ENCODE measurements around the gene SPC24.
"Not testable (repeated sequence)": the region's sequence is repeated elsewhere in the genome, so short reads cannot be mapped to it uniquely, and the experiment has no call there.

The SPC24 gene

DNA sequence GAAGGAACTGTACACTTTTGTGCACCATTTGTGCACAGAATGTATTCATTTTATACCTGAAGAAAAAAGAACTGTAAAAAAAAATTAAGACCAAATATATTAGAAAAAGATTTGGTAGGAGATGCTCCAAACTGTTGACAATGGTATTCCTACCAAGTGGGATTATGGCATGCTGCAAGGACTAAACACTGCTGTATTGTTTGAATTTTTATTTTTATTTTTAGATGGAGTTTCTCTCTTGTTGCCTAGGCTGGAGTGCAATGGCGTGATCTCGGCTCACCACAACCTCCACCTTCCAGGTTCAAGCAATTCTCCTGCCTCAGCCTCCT, 4.8 kb upstream of the SPC24 start:
- no CpG with 5 or more reads among the region's 2 CpGs for WGBS (ENCODE audit: extremely low coverage, insufficient coverage, insufficient read length)
- H3K4ac ChIP-seq (ENCODE audit: low read depth, low read length); DNase-seq; H3K4me2 ChIP-seq (ENCODE audit: low read length); H2AK5ac ChIP-seq (ENCODE audit: low read length); H2BK5ac ChIP-seq (ENCODE audit: low read depth, low read length, poor library complexity); H3K9ac ChIP-seq (ENCODE audit: low read length); H3K79me1 ChIP-seq (ENCODE audit: low read length); H3K23ac ChIP-seq (ENCODE audit: low read length); H2BK12ac ChIP-seq (ENCODE audit: low read length); H3K79me2 ChIP-seq (ENCODE audit: control insufficient read depth, insufficient read depth, low read length, poor library complexity); H3K36me3 ChIP-seq (ENCODE audit: control insufficient read depth in 1 of 2, insufficient read depth in 2 of 2, low read length in 2 of 2); H2AFZ ChIP-seq (ENCODE audit: insufficient read depth, low read length, poor library complexity); H4K91ac ChIP-seq (ENCODE audit: low read depth, low read length); H4K8ac ChIP-seq (ENCODE audit: low read depth, low read length); H2BK120ac ChIP-seq (ENCODE audit: insufficient read depth, low read length, poor library complexity); H3K27me3 ChIP-seq (ENCODE audit: insufficient read depth, low read length); H3K4me1 ChIP-seq (ENCODE audit: control insufficient read depth in 1 of 2, insufficient read depth in 2 of 2, low read length in 2 of 2); H3K27ac ChIP-seq (ENCODE audit: low read depth, low read length); H3K18ac ChIP-seq (ENCODE audit: low read length); H3K9me3 ChIP-seq (ENCODE audit: insufficient read depth, low read depth, low read length); H3K14ac ChIP-seq (ENCODE audit: low read length); H3K4me3 ChIP-seq (ENCODE audit: low read depth, low read length); H4K12ac ChIP-seq (ENCODE audit: low read depth, low read length): not testable (repeated sequence)

DNA sequence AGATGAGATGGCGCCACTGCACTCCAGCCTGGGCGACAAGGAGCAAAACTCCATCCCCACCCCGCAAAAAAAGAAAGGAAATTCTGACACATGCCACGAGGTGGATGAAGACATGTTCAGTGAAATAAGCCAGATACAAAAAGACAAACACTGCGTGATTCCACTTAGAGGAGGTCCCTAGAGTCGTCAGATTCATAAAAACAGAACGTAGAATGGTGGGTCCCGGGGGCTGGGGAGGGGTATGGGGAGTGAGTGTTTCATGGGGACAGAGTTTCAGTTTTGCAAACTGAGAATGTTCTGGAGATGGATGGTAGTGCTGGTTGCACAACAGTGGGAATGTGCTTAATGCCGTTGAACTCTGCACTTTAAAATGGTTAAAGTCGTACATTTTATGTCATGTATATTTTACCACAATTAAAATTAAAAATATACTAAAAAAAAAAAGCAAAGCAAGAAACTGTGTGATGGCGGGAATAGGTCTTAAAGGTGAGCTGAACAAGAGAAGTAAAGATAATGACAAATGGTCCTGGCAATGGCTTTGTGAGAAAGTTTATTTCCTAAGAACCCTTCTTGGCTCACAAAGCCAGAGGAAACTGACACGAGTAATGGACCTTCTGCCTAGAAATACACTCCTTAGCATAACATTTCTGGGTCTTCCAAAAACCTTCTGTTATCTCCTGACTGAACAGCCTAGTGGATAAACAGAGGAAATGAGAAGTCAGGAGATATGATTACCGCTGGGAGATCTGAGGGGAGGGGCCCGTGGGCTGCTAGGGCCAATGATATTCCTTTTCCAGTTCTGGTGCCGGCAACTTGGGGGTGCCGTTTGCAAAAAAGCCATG, 4.2 kb upstream of the SPC24 start:
- peaks cover 5% of the 10 kb centered on the region for H3K79me2 ChIP-seq (ENCODE audit: control insufficient read depth, insufficient read depth, low read length, poor library complexity)
- DNase-seq, result no peak
- H2BK12ac ChIP-seq (ENCODE audit: low read length), result no peak overlapping the region
- no peak overlapping the region for H4K91ac ChIP-seq (ENCODE audit: low read depth, low read length)
- H3K27ac ChIP-seq (ENCODE audit: low read depth, low read length), result no peak overlapping the region
- H4K12ac ChIP-seq (ENCODE audit: low read depth, low read length), result no peak overlapping the region
- no peak overlapping the region for H3K23ac ChIP-seq (ENCODE audit: low read length)
- no peak overlapping the region for H2BK120ac ChIP-seq (ENCODE audit: insufficient read depth, low read length, poor library complexity)
- H3K9ac ChIP-seq (ENCODE audit: low read length), result no peak overlapping the region
- no peak overlapping the region for H3K4me2 ChIP-seq (ENCODE audit: low read length)
- H3K18ac ChIP-seq (ENCODE audit: low read length), result no peak overlapping the region
- no peak overlapping the region for H3K4me3 ChIP-seq (ENCODE audit: low read depth, low read length)
- no peak overlapping the region for H4K8ac ChIP-seq (ENCODE audit: low read depth, low read length)
- H3K9me3 ChIP-seq (ENCODE audit: insufficient read depth, low read depth, low read length), result no peaks in the 10 kb centered on the region
- peaks cover 4% of the 10 kb centered on the region for H3K79me1 ChIP-seq (ENCODE audit: low read length)
- no CpG with 5 or more reads among the region's 16 CpGs for WGBS (ENCODE audit: extremely low coverage, insufficient coverage, insufficient read length)
- H3K27me3 ChIP-seq (ENCODE audit: insufficient read depth, low read length), result no peaks in the 10 kb centered on the region
- H2AK5ac ChIP-seq (ENCODE audit: low read length), result no peak overlapping the region
- H3K36me3 ChIP-seq (ENCODE audit: control insufficient read depth in 1 of 2, insufficient read depth in 2 of 2, low read length in 2 of 2), result peaks cover 0 to under 1% of the 10 kb centered on the region in 2 experiments
- no peak overlapping the region for H3K4ac ChIP-seq (ENCODE audit: low read depth, low read length)
- H3K14ac ChIP-seq (ENCODE audit: low read length), result no peak overlapping the region
- peaks cover 0 to 2% of the 10 kb centered on the region in 2 experiments for H3K4me1 ChIP-seq (ENCODE audit: control insufficient read depth in 1 of 2, insufficient read depth in 2 of 2, low read length in 2 of 2)
- H2BK5ac ChIP-seq (ENCODE audit: low read depth, low read length, poor library complexity), result no peak overlapping the region
- H2AFZ ChIP-seq (ENCODE audit: insufficient read depth, low read length, poor library complexity), result no peak overlapping the region

DNA sequence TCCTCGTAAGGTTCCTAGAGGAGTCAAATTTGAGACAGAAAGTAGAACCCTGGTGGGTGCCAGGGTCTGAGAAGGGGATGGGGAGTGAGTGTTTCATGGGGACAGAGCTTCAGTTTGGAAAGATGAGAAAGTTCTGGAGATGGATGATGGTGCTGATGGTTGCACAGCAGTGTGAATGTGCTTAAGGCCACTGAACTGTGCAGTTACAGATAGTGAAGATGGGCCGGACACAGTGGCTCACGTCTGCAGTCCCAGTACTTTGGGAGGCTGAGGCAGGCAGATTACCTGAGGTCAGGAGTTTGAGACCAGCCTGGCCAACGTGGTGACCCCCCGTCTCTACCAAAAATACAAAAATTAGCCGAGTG, 917 bp downstream of the SPC24 start:
- Histone ChIP-seq H3K36me3 (ENCODE audit: control insufficient read depth in 1 of 2, insufficient read depth in 2 of 2, low read length in 2 of 2) (peaks cover 5% of the 10 kb centered on the region in 2 experiments), H3K9me3 (ENCODE audit: insufficient read depth, low read depth, low read length) (no peaks in the 10 kb centered on the region), H3K4me3 (ENCODE audit: low read depth, low read length) (no peak overlapping the region), H3K23ac (ENCODE audit: low read length) (no peak overlapping the region), H2AK5ac (ENCODE audit: low read length) (no peak overlapping the region), H4K12ac (ENCODE audit: low read depth, low read length) (no peak overlapping the region), H2BK5ac (ENCODE audit: low read depth, low read length, poor library complexity) (no peak overlapping the region), H3K27me3 (ENCODE audit: insufficient read depth, low read length) (no peaks in the 10 kb centered on the region), H3K14ac (ENCODE audit: low read length) (no peak overlapping the region), H2BK12ac (ENCODE audit: low read length) (no peak overlapping the region), H3K18ac (ENCODE audit: low read length) (no peak overlapping the region), H3K9ac (ENCODE audit: low read length) (no peak overlapping the region), H3K27ac (ENCODE audit: low read depth, low read length) (no peak overlapping the region), H3K4me1 (ENCODE audit: control insufficient read depth in 1 of 2, insufficient read depth in 2 of 2, low read length in 2 of 2) (peaks cover 2 to 4% of the 10 kb centered on the region in 2 experiments), H3K79me1 (ENCODE audit: low read length) (peaks cover 4% of the 10 kb centered on the region), H4K91ac (ENCODE audit: low read depth, low read length) (no peak overlapping the region), H2AFZ (ENCODE audit: insufficient read depth, low read length, poor library complexity) (no peak overlapping the region), H3K4me2 (ENCODE audit: low read length) (peak overlapping the region; percentile 63), H3K79me2 (ENCODE audit: control insufficient read depth, insufficient read depth, low read length, poor library complexity) (peaks cover 5% of the 10 kb centered on the region), H2BK120ac (ENCODE audit: insufficient read depth, low read length, poor library complexity) (no peak overlapping the region), H3K4ac (ENCODE audit: low read depth, low read length) (peak overlapping the region; percentile 4), H4K8ac (ENCODE audit: low read depth, low read length) (no peak overlapping the region)
- no peak for DNase-seq
- WGBS (ENCODE audit: extremely low coverage, insufficient coverage, insufficient read length), result no CpG with 5 or more reads among the region's 6 CpGs

DNA sequence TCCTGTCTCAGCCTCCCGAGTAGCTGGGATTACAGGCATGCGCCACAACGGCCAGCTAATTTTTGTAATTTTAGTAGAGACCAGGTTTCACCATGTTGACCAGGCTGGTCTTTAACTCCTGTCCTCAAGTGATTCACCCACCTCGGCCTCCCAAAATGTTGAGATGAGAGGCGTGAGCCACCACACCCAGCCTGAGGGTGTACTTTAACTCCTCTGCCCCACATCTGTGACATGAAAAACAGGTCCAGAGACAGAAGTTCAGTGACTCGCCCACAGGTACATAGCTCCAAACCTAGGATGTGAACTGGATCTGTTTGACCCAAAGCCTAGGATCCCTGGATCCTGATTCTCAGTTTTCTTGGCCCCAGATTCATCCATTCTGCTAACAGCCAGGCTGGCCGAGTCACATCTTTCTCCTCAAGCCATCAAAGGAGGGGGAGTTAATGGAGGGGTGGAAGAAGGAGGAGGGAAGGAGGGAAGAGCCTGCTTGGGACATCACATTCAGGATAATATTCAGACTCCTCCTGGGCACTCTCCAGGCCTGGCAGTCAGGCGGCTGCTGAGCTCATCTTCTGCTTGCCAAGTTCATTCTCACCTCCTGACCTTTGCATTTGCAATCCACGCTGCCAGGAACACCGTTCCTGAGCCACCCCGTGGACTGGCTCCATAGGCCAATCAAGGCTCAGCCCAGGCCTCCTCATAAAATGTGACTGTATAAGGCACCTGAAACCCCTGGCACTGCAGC, 3.1 kb downstream of the SPC24 start:
- Histone ChIP-seq H3K4ac (ENCODE audit: low read depth, low read length) (no peak overlapping the region), H3K4me2 (ENCODE audit: low read length) (no peak overlapping the region), H3K36me3 (ENCODE audit: control insufficient read depth in 1 of 2, insufficient read depth in 2 of 2, low read length in 2 of 2) (peaks cover 10 to 17% of the 10 kb centered on the region in 2 experiments), H3K4me3 (ENCODE audit: low read depth, low read length) (no peak overlapping the region), H2BK5ac (ENCODE audit: low read depth, low read length, poor library complexity) (no peak overlapping the region), H3K27ac (ENCODE audit: low read depth, low read length) (no peak overlapping the region), H3K9me3 (ENCODE audit: insufficient read depth, low read depth, low read length) (no peaks in the 10 kb centered on the region), H4K8ac (ENCODE audit: low read depth, low read length) (no peak overlapping the region), H3K9ac (ENCODE audit: low read length) (no peak overlapping the region), H3K79me1 (ENCODE audit: low read length) (peaks cover 4% of the 10 kb centered on the region), H2BK120ac (ENCODE audit: insufficient read depth, low read length, poor library complexity) (no peak overlapping the region), H3K18ac (ENCODE audit: low read length) (no peak overlapping the region), H2AFZ (ENCODE audit: insufficient read depth, low read length, poor library complexity) (no peak overlapping the region), H2BK12ac (ENCODE audit: low read length) (no peak overlapping the region), H2AK5ac (ENCODE audit: low read length) (no peak overlapping the region), H3K14ac (ENCODE audit: low read length) (no peak overlapping the region), H3K79me2 (ENCODE audit: control insufficient read depth, insufficient read depth, low read length, poor library complexity) (peaks cover 5% of the 10 kb centered on the region), H3K27me3 (ENCODE audit: insufficient read depth, low read length) (no peaks in the 10 kb centered on the region), H3K23ac (ENCODE audit: low read length) (no peak overlapping the region), H4K91ac (ENCODE audit: low read depth, low read length) (no peak overlapping the region), H3K4me1 (ENCODE audit: control insufficient read depth in 1 of 2, insufficient read depth in 2 of 2, low read length in 2 of 2) (peaks cover 2 to 4% of the 10 kb centered on the region in 2 experiments), H4K12ac (ENCODE audit: low read depth, low read length) (no peak overlapping the region)
- no peak for DNase-seq
- WGBS (ENCODE audit: extremely low coverage, insufficient coverage, insufficient read length), result no CpG with 5 or more reads among the region's 11 CpGs
